Measurements from ENCODE around the gene TMPRSS11D.

The TMPRSS11D gene

GRCh38 chr4:67883902-67884301, at the start of gene TMPRSS11D:
TSS of gene TMPRSS11D (minus strand) at chr4:67884002. CDS start at chr4:67883933, 69 bp downstream.
- DNase-seq (ENCODE audit: low read depth, low spot score): no peak

GRCh38 chr4:67933038-67933437, 49.2 kb upstream of the TMPRSS11D start:
- no peak for DNase-seq (ENCODE audit: low read depth, low spot score)

- DNase-seq (ENCODE audit: low read depth, low spot score): no peak
Measured at GRCh38 chr4:67931256-67931655, 47.5 kb upstream of the TMPRSS11D start.

- DNase-seq (ENCODE audit: low read depth, low spot score): no peak
Measured at GRCh38 chr4:67929426-67929825, 45.6 kb upstream of the TMPRSS11D start.

GRCh38 chr4:67928546-67928945, 44.7 kb upstream of the TMPRSS11D start:
- DNase-seq (ENCODE audit: low read depth, low spot score): no peak

- DNase-seq (ENCODE audit: low read depth, low spot score): no peak
Measured at GRCh38 chr4:67927251-67927650, 43.4 kb upstream of the TMPRSS11D start.

- DNase-seq (ENCODE audit: low read depth, low spot score): no peak
Measured at GRCh38 chr4:67926485-67926884, 42.7 kb upstream of the TMPRSS11D start.

- DNase-seq (ENCODE audit: low read depth, low spot score): no peak
Measured at GRCh38 chr4:67922697-67923096, 38.9 kb upstream of the TMPRSS11D start.

- no peak for DNase-seq (ENCODE audit: low read depth, low spot score)
Measured at GRCh38 chr4:67918428-67918827, 34.6 kb upstream of the TMPRSS11D start.

GRCh38 chr4:67915400-67915966, 31.7 kb upstream of the TMPRSS11D start:
- DNase-seq (ENCODE audit: low read depth, low spot score): no peak

GRCh38 chr4:67912080-67912479, 28.3 kb upstream of the TMPRSS11D start:
- no peak for DNase-seq (ENCODE audit: low read depth, low spot score)

GRCh38 chr4:67911638-67912037, 27.8 kb upstream of the TMPRSS11D start:
- no peak for DNase-seq (ENCODE audit: low read depth, low spot score)

GRCh38 chr4:67911141-67911540, 27.3 kb upstream of the TMPRSS11D start:
- no peak for DNase-seq (ENCODE audit: low read depth, low spot score)

GRCh38 chr4:67910585-67910905, 26.7 kb upstream of the TMPRSS11D start:
- DNase-seq (ENCODE audit: low read depth, low spot score): no peak

GRCh38 chr4:67909905-67910584, 26.2 kb upstream of the TMPRSS11D start:
- no peak for DNase-seq (ENCODE audit: low read depth, low spot score)

- DNase-seq (ENCODE audit: low read depth, low spot score): no peak
Measured at GRCh38 chr4:67907650-67908049, 23.8 kb upstream of the TMPRSS11D start.

- no peak for DNase-seq (ENCODE audit: low read depth, low spot score)
Measured at GRCh38 chr4:67899096-67899495, 15.3 kb upstream of the TMPRSS11D start.

- DNase-seq (ENCODE audit: low read depth, low spot score): no peak
Measured at GRCh38 chr4:67897686-67898085, 13.9 kb upstream of the TMPRSS11D start.

GRCh38 chr4:67896421-67897065, 12.7 kb upstream of the TMPRSS11D start:
- no peak for DNase-seq (ENCODE audit: low read depth, low spot score)

GRCh38 chr4:67894659-67895058, 10.9 kb upstream of the TMPRSS11D start:
- DNase-seq (ENCODE audit: low read depth, low spot score): no peak

- DNase-seq (ENCODE audit: low read depth, low spot score): peak; percentile 9
Measured at GRCh38 chr4:67892905-67893304, 9.1 kb upstream of the TMPRSS11D start.

GRCh38 chr4:67892253-67892652, 8.5 kb upstream of the TMPRSS11D start:
- no peak for DNase-seq (ENCODE audit: low read depth, low spot score)

GRCh38 chr4:67891645-67892044, 7.8 kb upstream of the TMPRSS11D start:
- no peak for DNase-seq (ENCODE audit: low read depth, low spot score)

Data from ELF-1 (cell line).